Astrocyte of the cerebellum (primary cell): ENCODE measurements around the gene TLE4.

ENCODE experiments used
- DNase-seq: peaks from one replicate; pipeline ENCODE4 v3.0.0-alpha.2; 2011; ENCODE audit warnings: low read depth
- H3K4me3 ChIP-seq: 2 replicates; pipeline ENCODE4 v1.5.1; 2011; ENCODE audit warnings: mild to moderate bottlenecking, low read depth, low read length, moderate library complexity
- in situ Hi-C: cut with HindIII; loops from 2 replicates; pipeline ENCODE4 v1.10.0; 2017; ENCODE audit warnings: low sequenced_read_pairs
- TF ChIP-seq, protein P1 (sequence below): IDR thresholded peaks from 2 replicates; pipeline ENCODE4 v1.5.1; 2012; ENCODE audit warnings: low read length, low read depth, moderate library complexity, mild to moderate bottlenecking; ENCODE audit errors: missing control alignments

TLE4 gene

DNA sequence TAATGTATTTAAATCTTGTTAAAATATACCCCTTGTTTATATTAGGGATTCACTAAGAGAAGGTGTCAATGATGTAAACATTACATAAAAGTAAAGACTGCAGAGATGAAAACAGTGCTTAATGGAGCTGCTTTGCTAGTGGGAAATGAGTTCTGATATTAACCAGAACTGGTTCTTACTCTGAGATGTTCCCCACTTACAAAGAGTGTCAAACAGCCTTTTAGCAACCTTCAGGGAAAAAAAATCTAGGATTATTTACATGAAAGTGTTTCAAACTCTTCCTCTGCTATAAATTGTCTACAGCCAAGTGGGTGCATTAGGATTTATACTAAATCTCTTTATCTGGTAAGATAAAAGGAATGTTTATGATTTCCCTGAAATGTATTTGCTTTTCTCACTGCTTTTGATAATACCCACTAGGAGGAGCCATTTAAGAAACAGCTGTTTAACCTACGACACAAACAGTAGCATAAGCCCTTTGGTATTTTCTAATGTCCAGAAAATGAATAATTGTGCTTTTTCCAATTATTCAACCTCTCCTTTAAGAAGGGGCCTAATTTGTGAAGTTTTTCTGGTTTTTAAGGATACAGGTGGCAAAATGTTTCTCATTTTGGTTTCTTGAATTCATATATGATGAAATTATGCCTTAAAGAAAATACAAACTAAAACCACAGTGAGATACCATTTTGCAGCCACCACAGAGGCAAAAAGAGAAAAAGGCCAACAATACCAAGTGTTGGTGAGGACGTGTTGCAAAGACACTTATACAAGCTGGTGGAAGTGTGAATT lies 186.3 kb downstream of the TLE4 start:
- H3K4me3 ChIP-seq: no peak overlapping the region
- in situ Hi-C loops: no loop called here
- TF ChIP-seq, protein P1, sequence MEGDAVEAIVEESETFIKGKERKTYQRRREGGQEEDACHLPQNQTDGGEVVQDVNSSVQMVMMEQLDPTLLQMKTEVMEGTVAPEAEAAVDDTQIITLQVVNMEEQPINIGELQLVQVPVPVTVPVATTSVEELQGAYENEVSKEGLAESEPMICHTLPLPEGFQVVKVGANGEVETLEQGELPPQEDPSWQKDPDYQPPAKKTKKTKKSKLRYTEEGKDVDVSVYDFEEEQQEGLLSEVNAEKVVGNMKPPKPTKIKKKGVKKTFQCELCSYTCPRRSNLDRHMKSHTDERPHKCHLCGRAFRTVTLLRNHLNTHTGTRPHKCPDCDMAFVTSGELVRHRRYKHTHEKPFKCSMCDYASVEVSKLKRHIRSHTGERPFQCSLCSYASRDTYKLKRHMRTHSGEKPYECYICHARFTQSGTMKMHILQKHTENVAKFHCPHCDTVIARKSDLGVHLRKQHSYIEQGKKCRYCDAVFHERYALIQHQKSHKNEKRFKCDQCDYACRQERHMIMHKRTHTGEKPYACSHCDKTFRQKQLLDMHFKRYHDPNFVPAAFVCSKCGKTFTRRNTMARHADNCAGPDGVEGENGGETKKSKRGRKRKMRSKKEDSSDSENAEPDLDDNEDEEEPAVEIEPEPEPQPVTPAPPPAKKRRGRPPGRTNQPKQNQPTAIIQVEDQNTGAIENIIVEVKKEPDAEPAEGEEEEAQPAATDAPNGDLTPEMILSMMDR: no peak
- no peak for DNase-seq

DNA sequence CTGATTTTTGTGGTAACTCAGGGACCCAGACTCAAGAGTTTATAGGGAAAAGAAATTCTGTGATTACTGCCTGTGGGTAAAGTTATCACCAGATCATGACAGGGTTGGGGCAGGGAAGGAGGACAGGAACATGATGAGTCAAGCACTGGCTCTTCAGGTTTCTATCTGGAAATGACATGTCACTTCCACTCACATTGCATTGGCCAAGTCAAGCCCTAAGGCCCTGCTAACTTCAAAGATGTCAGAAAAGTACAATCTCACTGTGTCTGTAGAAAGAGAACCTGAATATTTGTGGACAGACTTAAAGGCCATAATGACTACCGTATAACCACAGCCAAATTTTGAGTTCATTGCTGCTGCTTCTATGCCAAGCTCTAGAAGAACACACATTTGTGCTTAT lies 187.7 kb downstream of the TLE4 start:
- TF ChIP-seq, protein P1: no peak
- no peak for DNase-seq
- H3K4me3 ChIP-seq: no peak overlapping the region
- in situ Hi-C loops: no loop called here

DNA sequence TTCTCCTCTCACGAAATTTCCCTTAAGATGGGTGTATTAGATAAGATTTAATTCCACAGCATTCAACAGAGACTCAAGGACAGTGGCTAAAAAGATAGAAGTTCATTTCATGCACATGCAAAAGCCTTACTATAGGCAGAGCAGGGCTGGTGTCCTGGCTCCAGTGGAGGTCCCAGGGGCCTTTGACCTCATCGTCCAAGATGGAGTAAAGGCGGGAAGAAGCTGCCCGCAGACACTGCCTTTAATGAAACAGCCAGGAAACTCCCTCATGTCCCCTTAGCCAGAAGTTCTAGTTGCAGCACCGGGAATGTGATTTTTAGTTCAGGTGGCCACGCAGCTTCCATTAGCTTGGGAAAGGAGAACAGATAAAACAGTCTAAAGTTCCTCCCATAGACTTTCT lies 190.3 kb downstream of the TLE4 start:
- in situ Hi-C loops: no loop called here
- H3K4me3 ChIP-seq: no peak overlapping the region
- no peak for DNase-seq
- TF ChIP-seq, protein P1: no peak

DNA sequence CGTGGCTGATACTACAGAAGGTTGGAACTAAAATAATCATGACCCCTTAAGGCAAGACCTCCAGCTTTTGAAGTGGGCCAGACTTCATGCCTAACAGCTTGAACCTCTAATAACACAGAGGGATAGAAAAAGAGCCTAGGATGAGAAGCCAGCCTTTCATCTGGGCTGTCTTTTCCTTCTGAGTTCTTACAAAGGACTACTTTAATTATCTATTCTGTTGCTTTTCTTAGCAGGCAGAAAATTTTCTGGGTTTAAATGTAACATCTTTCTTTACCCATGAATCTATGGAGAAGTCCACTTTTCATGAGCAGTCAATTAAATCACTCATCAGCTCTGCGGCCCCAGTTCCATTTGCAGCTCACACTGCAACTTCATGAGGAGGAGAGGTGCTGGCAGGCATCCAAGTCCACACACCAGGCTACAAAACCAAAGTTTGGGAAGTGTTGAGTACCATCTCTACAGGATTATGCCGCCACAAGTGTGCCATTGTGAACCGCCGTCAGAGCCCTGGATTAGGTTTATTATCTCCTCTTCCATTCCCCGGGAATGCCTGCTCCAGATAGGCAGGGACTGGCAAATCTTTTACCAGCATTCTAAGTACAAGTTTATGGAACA lies 192.0 kb downstream of the TLE4 start:
- H3K4me3 ChIP-seq: no peak overlapping the region
- no peak for DNase-seq
- TF ChIP-seq, protein P1: no peak
- in situ Hi-C loops: no loop called here

DNA sequence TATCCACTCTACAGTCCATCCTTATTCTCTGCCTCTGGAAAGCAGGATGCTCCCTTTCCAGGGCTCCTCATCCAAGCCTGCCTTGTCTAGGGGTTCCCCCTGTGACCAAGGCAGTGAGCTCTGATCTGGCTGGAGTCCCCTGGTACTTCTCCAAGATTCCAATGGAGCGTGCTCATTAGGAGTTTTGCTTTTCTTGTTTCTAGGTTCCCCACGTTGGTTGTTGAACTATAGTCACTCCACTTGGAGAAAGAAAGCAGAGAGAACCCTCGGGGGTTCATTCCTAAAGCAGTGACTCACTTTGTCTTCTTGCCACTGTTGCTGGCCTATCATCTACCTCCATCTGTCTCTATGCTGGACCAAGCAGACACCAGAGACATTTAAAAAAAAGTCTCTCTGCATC lies 192.6 kb downstream of the TLE4 start:
- peak; percentile 99 for DNase-seq

DNA sequence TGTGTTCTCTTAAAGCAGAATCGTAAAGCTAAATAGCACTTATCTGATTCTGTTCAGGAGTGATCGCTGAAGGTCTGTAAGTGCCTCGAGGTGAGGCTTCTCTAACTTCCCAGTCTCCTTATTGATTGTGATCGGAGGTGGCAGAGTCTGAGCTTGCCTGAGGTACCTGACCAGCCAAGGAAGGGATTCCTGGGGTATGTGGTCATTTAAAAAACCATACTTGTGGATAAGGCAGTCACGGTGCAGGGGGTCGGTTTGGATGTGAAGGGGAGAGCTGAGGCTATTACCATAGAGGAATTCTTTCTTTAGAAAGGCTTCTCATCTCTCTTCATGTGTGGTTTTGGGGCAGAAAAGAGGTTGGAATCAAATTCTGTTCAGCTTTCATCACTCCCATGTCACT lies 193.7 kb downstream of the TLE4 start:
- peak; percentile 91 for DNase-seq
- TF ChIP-seq, protein P1: no peak
- in situ Hi-C loops: no loop called here
- no peak overlapping the region for H3K4me3 ChIP-seq

More for the DNA sequence above, 192.6 kb downstream of the TLE4 start:
- in situ Hi-C loops: no loop called here
- H3K4me3 ChIP-seq: no peak overlapping the region
- TF ChIP-seq, protein P1: no peak
